ENCODE data around the gene IFT122.
"Not testable (repeated sequence)": the region's sequence is repeated elsewhere in the genome, so short reads cannot be mapped to it uniquely, and the experiment has no call there.

Gene IFT122

GRCh38 chr3:129513705-129514104 lies 73.7 kb downstream of the IFT122 start:
- H3F3A ChIP-seq (ENCODE audit: insufficient read depth, low read length): no peaks in the 10 kb centered on the region
- H3K36me3 ChIP-seq (ENCODE audit: insufficient read depth, low read length): no peaks in the 10 kb centered on the region
- no peaks in the 10 kb centered on the region for H3K9me3 ChIP-seq (ENCODE audit: low read length)
- H3K79me2 ChIP-seq (ENCODE audit: insufficient read depth, low read length): no peaks in the 10 kb centered on the region
- no peaks in the 10 kb centered on the region for H4K20me1 ChIP-seq (ENCODE audit: insufficient read depth, low read length)
- H3K9ac ChIP-seq (ENCODE audit: low read length): no peak overlapping the region
- no peak overlapping the region for H3K4me2 ChIP-seq (ENCODE audit: low read length)
- no peak overlapping the region for H3K4me3 ChIP-seq (ENCODE audit: low read depth, low read length, poor library complexity, severe bottlenecking)
- no peak overlapping the region for H3K27ac ChIP-seq (ENCODE audit: low read depth, low read length, poor library complexity, severe bottlenecking)
- H3K9me2 ChIP-seq (ENCODE audit: low read depth, low read length): no peaks in the 10 kb centered on the region
- no peak for TF ChIP-seq EZH2 (IDR thresholded peaks at IDR 0.05; ENCODE audit: borderline replicate concordance, low read length)
- TF ChIP-seq CTCF (IDR thresholded peaks at IDR 0.05; ENCODE audit: low read length): no peak
- H3K4me1 ChIP-seq (ENCODE audit: insufficient read depth, low read length, severe bottlenecking): no peaks in the 10 kb centered on the region
- H3K27me3 ChIP-seq (ENCODE audit: insufficient read depth, low read length): no peaks in the 10 kb centered on the region
- H2AFZ ChIP-seq (ENCODE audit: low read length): no peak overlapping the region

- no peaks in the 10 kb centered on the region for H3K27me3 ChIP-seq (ENCODE audit: insufficient read depth, low read length)
- H4K20me1 ChIP-seq (ENCODE audit: insufficient read depth, low read length): no peaks in the 10 kb centered on the region
- H3K4me2 ChIP-seq (ENCODE audit: low read length): no peak overlapping the region
- TF ChIP-seq EZH2 (IDR thresholded peaks at IDR 0.05; ENCODE audit: borderline replicate concordance, low read length) (no peak), CTCF (IDR thresholded peaks at IDR 0.05; ENCODE audit: low read length) (no peak)
- no peak overlapping the region for H3K9ac ChIP-seq (ENCODE audit: low read length)
- H3K36me3 ChIP-seq (ENCODE audit: insufficient read depth, low read length): no peaks in the 10 kb centered on the region
- H3K4me3 ChIP-seq (ENCODE audit: low read depth, low read length, poor library complexity, severe bottlenecking): no peak overlapping the region
- no peaks in the 10 kb centered on the region for H3F3A ChIP-seq (ENCODE audit: insufficient read depth, low read length)
- no peaks in the 10 kb centered on the region for H3K9me2 ChIP-seq (ENCODE audit: low read depth, low read length)
- no peaks in the 10 kb centered on the region for H3K79me2 ChIP-seq (ENCODE audit: insufficient read depth, low read length)
- no peak overlapping the region for H2AFZ ChIP-seq (ENCODE audit: low read length)
- no peaks in the 10 kb centered on the region for H3K4me1 ChIP-seq (ENCODE audit: insufficient read depth, low read length, severe bottlenecking)
- no peaks in the 10 kb centered on the region for H3K9me3 ChIP-seq (ENCODE audit: low read length)
- no peak overlapping the region for H3K27ac ChIP-seq (ENCODE audit: low read depth, low read length, poor library complexity, severe bottlenecking)
Measured at GRCh38 chr3:129514110-129514509, 74.1 kb downstream of the IFT122 start.

GRCh38 chr3:129514563-129514962 lies 74.5 kb downstream of the IFT122 start:
- TF ChIP-seq EZH2 (IDR thresholded peaks at IDR 0.05; ENCODE audit: borderline replicate concordance, low read length) (no peak), CTCF (IDR thresholded peaks at IDR 0.05; ENCODE audit: low read length) (no peak)
- no peaks in the 10 kb centered on the region for H3K79me2 ChIP-seq (ENCODE audit: insufficient read depth, low read length)
- no peaks in the 10 kb centered on the region for H3K9me3 ChIP-seq (ENCODE audit: low read length)
- no peak overlapping the region for H3K4me2 ChIP-seq (ENCODE audit: low read length)
- H3K4me1 ChIP-seq (ENCODE audit: insufficient read depth, low read length, severe bottlenecking): no peaks in the 10 kb centered on the region
- H3K27me3 ChIP-seq (ENCODE audit: insufficient read depth, low read length): no peaks in the 10 kb centered on the region
- H3K27ac ChIP-seq (ENCODE audit: low read depth, low read length, poor library complexity, severe bottlenecking): no peak overlapping the region
- no peaks in the 10 kb centered on the region for H4K20me1 ChIP-seq (ENCODE audit: insufficient read depth, low read length)
- H3K36me3 ChIP-seq (ENCODE audit: insufficient read depth, low read length): no peaks in the 10 kb centered on the region
- H3F3A ChIP-seq (ENCODE audit: insufficient read depth, low read length): no peaks in the 10 kb centered on the region
- H3K9ac ChIP-seq (ENCODE audit: low read length): no peak overlapping the region
- no peak overlapping the region for H2AFZ ChIP-seq (ENCODE audit: low read length)
- H3K9me2 ChIP-seq (ENCODE audit: low read depth, low read length): no peaks in the 10 kb centered on the region
- H3K4me3 ChIP-seq (ENCODE audit: low read depth, low read length, poor library complexity, severe bottlenecking): no peak overlapping the region

GRCh38 chr3:129515108-129515820 lies 75.2 kb downstream of the IFT122 start:
- H3K9ac ChIP-seq (ENCODE audit: low read length); H3K4me2 ChIP-seq (ENCODE audit: low read length); H3K27me3 ChIP-seq (ENCODE audit: insufficient read depth, low read length); H3K36me3 ChIP-seq (ENCODE audit: insufficient read depth, low read length); H2AFZ ChIP-seq (ENCODE audit: low read length); H3K4me1 ChIP-seq (ENCODE audit: insufficient read depth, low read length, severe bottlenecking); H3K27ac ChIP-seq (ENCODE audit: low read depth, low read length, poor library complexity, severe bottlenecking); H3K4me3 ChIP-seq (ENCODE audit: low read depth, low read length, poor library complexity, severe bottlenecking); H3K9me2 ChIP-seq (ENCODE audit: low read depth, low read length); H3F3A ChIP-seq (ENCODE audit: insufficient read depth, low read length); H4K20me1 ChIP-seq (ENCODE audit: insufficient read depth, low read length); H3K79me2 ChIP-seq (ENCODE audit: insufficient read depth, low read length); H3K9me3 ChIP-seq (ENCODE audit: low read length): not testable (repeated sequence)

- H3K27ac ChIP-seq (ENCODE audit: low read depth, low read length, poor library complexity, severe bottlenecking); H3K27me3 ChIP-seq (ENCODE audit: insufficient read depth, low read length); H3K4me3 ChIP-seq (ENCODE audit: low read depth, low read length, poor library complexity, severe bottlenecking); H3K9me2 ChIP-seq (ENCODE audit: low read depth, low read length); H3K79me2 ChIP-seq (ENCODE audit: insufficient read depth, low read length); H3K4me1 ChIP-seq (ENCODE audit: insufficient read depth, low read length, severe bottlenecking); H3F3A ChIP-seq (ENCODE audit: insufficient read depth, low read length); H2AFZ ChIP-seq (ENCODE audit: low read length); H3K36me3 ChIP-seq (ENCODE audit: insufficient read depth, low read length); H3K9me3 ChIP-seq (ENCODE audit: low read length); H3K9ac ChIP-seq (ENCODE audit: low read length); H4K20me1 ChIP-seq (ENCODE audit: insufficient read depth, low read length); H3K4me2 ChIP-seq (ENCODE audit: low read length): not testable (repeated sequence)
Measured at GRCh38 chr3:129515821-129516432, 75.9 kb downstream of the IFT122 start.
